Vagina (tissue), 2 donors: ENCODE results near the gene HJURP. TPM values are rescaled to one million over a fixed set of nuclear protein-coding genes. Genes with fewer than 3 reads are reported as not detected.
"Not testable (repeated sequence)": the region's sequence is repeated elsewhere in the genome, so short reads cannot be mapped to it uniquely, and the experiment has no call there.

Source experiments
- DNase-seq, 2 donors: peaks; one replicate each; pipeline ENCODE4 v3.0.0-alpha.2; 2017; ENCODE audit errors: extremely low spot score in 2 of 2
- H3K27ac ChIP-seq: fragments of 200-600 bp; sonication (generic); one replicate; pipeline ENCODE4 v1.5.1; 2019
- H3K27me3 ChIP-seq: fragments of 200-600 bp; sonication (generic); one replicate; pipeline ENCODE4 v1.5.1; 2019
- H3K36me3 ChIP-seq, 2 donors: fragments of 200-600 bp; sonication (generic); one replicate each; pipeline ENCODE4 v1.5.1; 2017 to 2019
- H3K4me1 ChIP-seq: fragments of 200-600 bp; sonication (generic); one replicate; pipeline ENCODE4 v1.5.1; 2019
- H3K4me3 ChIP-seq, 2 donors: fragments of 200-600 bp; sonication (generic); 1 replicate in 1 of 2; 2 replicates in 1 of 2; pipeline ENCODE4 v1.5.1; 2016 to 2019
- H3K9me3 ChIP-seq: fragments of 200-600 bp; sonication (generic); one replicate; pipeline ENCODE4 v1.5.1; 2019
- POLR2A ChIP-seq, 2 donors: fragments of 450-650 bp; IDR thresholded peaks; one replicate each; pipeline ENCODE4 v1.6.1; 2017; ENCODE audit warnings: antibody characterized with exemption in 2 of 2, mild to moderate bottlenecking in 2 of 2, moderate library complexity in 2 of 2
- POLR2AphosphoS5 ChIP-seq, 2 donors: sonication (generic); formaldehyde crosslinking; IDR thresholded peaks; one replicate each; pipeline ENCODE4 v1.9.0; 2017; ENCODE audit warnings: antibody characterized with exemption in 2 of 2, mild to moderate bottlenecking in 2 of 2, low read depth in 1 of 2; ENCODE audit not compliant: insufficient read depth in 1 of 2
- intact Hi-C: fragments of 100-400 bp; cut with DNase I; formaldehyde crosslinking; loops from one replicate; pipeline ENCODE4 v1.15.1; 2023
- total RNA-seq: library from RNA; depleted of rRNA; stranded (reverse); fragments of >200 nt; gene quantifications from one replicate; pipeline ENCODE4 v1.2.3, GENCODE V29; 2016
- TF ChIP-seq, protein P1 (sequence below), 3 experiments: fragments of 450-650 bp in 2 of 3; fragments of 200-600 bp in 1 of 3; sonication (generic) in 1 of 3; IDR thresholded peaks; one replicate each; pipeline ENCODE4 v1.5.1; 2017 to 2019; ENCODE audit warnings: antibody characterized with exemption in 3 of 3, mild to moderate bottlenecking in 2 of 3, moderate library complexity in 2 of 3

HJURP gene, protein sequence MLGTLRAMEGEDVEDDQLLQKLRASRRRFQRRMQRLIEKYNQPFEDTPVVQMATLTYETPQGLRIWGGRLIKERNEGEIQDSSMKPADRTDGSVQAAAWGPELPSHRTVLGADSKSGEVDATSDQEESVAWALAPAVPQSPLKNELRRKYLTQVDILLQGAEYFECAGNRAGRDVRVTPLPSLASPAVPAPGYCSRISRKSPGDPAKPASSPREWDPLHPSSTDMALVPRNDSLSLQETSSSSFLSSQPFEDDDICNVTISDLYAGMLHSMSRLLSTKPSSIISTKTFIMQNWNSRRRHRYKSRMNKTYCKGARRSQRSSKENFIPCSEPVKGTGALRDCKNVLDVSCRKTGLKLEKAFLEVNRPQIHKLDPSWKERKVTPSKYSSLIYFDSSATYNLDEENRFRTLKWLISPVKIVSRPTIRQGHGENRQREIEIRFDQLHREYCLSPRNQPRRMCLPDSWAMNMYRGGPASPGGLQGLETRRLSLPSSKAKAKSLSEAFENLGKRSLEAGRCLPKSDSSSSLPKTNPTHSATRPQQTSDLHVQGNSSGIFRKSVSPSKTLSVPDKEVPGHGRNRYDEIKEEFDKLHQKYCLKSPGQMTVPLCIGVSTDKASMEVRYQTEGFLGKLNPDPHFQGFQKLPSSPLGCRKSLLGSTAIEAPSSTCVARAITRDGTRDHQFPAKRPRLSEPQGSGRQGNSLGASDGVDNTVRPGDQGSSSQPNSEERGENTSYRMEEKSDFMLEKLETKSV
- total RNA-seq: 2.2 TPM

DNA sequence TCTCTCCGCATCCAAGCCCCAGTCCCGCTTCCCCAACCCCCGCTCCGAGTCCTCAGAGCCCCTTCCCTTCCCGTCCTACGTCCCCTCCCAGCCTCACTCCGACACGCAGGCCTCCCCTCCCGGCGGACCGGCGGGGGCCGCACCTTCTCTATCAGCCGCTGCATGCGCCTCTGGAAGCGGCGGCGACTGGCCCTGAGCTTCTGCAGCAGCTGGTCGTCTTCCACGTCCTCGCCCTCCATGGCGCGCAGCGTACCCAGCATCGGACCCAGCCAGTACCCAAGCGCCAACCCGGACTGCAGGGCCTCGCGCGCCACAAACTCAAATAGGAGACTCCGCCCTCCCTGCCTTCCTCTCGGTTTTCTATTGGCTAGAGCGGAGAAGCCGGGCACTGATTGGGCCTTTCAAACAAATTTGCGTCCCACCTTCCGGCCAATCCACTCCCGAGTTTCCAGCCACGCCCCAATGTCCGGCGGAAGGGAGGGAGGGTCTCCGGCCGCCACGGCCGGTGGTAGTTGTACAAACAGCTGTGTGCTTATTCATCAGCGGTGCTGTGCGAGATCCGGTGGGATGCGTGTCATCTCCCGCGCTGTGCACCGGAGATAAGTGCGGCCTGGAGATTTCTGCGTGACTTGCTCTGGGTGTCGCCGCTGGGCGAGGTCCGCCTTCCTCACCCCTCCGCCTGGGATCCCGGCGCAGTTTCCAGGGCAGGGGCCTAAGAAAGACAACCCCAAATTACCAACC is at the start of gene HJURP:
TSS of gene HJURP (minus strand) at position 295 of the 741 bp plus-strand sequence. CDS start at position 260, 35 bp downstream.
- TF ChIP-seq POLR2AphosphoS5 (IDR thresholded peaks at IDR 0.05; ENCODE audit: insufficient read depth in 1 of 2, low read depth in 1 of 2): peak; percentile 74 to 83
- TF ChIP-seq POLR2A (IDR thresholded peaks at IDR 0.05): no peak
- Histone ChIP-seq H3K4me1 (peaks cover 14% of the 10 kb centered on the region), H3K27me3 (no peaks in the 10 kb centered on the region), H3K9me3 (no peaks in the 10 kb centered on the region), H3K36me3 (no peaks in the 10 kb centered on the region), H3K4me3 (peak within 1 kb of the TSS; percentile 64 to 71), H3K27ac (no peak within 1 kb of the TSS)
- DNase-seq: peak in 1 of 2 donors; percentile 90
- intact Hi-C loops: no loop called here

DNA sequence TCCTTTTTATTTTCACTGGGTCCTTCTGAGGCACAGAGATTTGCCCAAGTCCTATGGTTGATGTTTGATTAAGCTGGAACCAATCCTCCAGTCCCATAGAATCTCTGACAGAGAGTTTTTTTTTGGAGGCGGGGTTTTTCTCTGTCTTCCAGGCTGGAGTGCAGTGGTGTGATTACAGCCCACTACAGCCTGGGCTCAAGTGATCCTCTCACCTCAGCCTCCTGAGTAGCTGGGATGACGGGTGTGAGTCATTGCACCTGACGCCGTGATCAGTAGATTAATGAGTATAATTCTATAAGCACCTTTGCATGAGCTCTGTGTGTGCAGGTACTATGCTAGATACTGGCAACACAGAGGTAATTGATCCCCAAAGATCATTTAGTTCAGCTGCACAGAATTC is 47.5 kb upstream of the HJURP start:
- no peak overlapping the region for H3K27ac ChIP-seq
- intact Hi-C loops: no loop called here

DNA sequence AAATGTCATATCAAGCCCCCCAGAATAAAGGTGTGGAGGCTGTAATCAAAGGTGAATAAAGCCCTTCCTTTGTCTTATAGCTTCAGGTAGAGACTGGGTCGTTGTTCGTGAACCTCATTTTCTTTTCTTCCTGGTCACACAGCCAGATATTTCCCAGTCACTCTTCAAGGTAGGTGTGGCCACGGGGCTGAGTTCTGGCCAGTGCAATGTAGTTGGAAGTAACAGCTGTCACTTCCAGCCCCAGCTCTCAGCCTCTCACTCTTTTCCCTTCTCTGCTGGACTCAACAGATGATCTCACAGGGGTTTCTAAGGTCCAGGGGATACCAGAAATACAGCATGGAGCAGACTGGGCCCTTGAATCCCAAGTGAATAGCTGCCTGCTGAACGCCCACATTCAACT is 47.0 kb upstream of the HJURP start:
- no peaks in the 10 kb centered on the region for H3K36me3 ChIP-seq
- no peak overlapping the region for H3K4me3 ChIP-seq
- no peaks in the 10 kb centered on the region for H3K27me3 ChIP-seq
- H3K4me1 ChIP-seq: no peaks in the 10 kb centered on the region
- TF ChIP-seq POLR2AphosphoS5 (IDR thresholded peaks at IDR 0.05; ENCODE audit: insufficient read depth in 1 of 2, low read depth in 1 of 2): no peak
- TF ChIP-seq POLR2A (IDR thresholded peaks at IDR 0.05): no peak
- TF ChIP-seq, protein P1, sequence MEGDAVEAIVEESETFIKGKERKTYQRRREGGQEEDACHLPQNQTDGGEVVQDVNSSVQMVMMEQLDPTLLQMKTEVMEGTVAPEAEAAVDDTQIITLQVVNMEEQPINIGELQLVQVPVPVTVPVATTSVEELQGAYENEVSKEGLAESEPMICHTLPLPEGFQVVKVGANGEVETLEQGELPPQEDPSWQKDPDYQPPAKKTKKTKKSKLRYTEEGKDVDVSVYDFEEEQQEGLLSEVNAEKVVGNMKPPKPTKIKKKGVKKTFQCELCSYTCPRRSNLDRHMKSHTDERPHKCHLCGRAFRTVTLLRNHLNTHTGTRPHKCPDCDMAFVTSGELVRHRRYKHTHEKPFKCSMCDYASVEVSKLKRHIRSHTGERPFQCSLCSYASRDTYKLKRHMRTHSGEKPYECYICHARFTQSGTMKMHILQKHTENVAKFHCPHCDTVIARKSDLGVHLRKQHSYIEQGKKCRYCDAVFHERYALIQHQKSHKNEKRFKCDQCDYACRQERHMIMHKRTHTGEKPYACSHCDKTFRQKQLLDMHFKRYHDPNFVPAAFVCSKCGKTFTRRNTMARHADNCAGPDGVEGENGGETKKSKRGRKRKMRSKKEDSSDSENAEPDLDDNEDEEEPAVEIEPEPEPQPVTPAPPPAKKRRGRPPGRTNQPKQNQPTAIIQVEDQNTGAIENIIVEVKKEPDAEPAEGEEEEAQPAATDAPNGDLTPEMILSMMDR (IDR thresholded peaks at IDR 0.05): no peak
- no peaks in the 10 kb centered on the region for H3K9me3 ChIP-seq
- no peak for DNase-seq
- intact Hi-C loops: no loop called here
- H3K27ac ChIP-seq: no peak overlapping the region

More for the DNA sequence above, 47.5 kb upstream of the HJURP start:
- Histone ChIP-seq H3K4me3 (no peak overlapping the region), H3K36me3 (no peaks in the 10 kb centered on the region), H3K4me1 (no peaks in the 10 kb centered on the region), H3K9me3 (no peaks in the 10 kb centered on the region), H3K27me3 (no peaks in the 10 kb centered on the region)
- TF ChIP-seq POLR2A (IDR thresholded peaks at IDR 0.05): no peak
- DNase-seq: no peak

DNA sequence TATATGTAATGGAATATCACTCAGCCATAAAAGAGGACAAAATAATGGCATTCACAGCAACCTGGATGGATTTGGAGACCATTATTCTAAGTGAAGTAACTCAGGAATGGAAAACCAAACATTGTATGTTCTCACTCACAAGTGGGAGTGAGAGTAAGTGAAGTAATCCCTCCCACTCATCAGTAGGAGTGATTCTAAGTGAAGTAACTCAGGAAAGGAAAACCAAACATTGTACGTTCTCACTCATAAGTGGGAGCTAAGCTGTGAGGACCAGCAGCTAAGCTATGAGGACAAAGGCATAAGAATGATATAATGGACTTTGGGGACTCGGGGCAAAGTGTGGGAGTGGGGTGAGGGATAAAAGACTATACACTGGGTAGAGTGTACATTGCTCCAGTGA is 41.9 kb upstream of the HJURP start:
- H3K27ac ChIP-seq, H3K36me3 ChIP-seq, H3K4me3 ChIP-seq, H3K4me1 ChIP-seq, H3K9me3 ChIP-seq, intact Hi-C loops, DNase-seq, H3K27me3 ChIP-seq: not testable (repeated sequence)

DNA sequence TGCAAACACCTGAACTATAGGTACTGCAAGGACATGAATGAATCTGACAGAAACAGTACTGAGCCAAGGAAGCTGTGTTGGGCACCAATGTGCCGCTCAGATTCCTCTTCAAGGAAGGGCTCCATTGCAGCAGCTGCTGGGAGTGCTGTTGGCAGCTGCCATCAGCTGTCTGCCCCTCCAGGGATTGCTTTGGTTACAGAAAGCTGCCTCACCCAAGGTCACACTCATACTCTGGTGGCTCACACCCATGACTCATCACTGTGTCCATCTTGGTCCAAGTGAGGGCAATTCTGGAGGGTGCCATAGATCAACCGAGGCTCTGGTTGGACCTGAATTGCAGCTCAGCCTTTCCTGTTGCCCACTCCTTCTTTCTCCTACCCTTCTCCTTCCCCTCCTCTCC is 38.5 kb upstream of the HJURP start:
- DNase-seq: no peak
- Histone ChIP-seq H3K4me3 (no peak overlapping the region), H3K9me3 (no peaks in the 10 kb centered on the region), H3K27me3 (no peaks in the 10 kb centered on the region), H3K4me1 (no peaks in the 10 kb centered on the region), H3K36me3 (no peaks in the 10 kb centered on the region), H3K27ac (no peak overlapping the region)
- TF ChIP-seq POLR2A (IDR thresholded peaks at IDR 0.05) (no peak), POLR2AphosphoS5 (IDR thresholded peaks at IDR 0.05; ENCODE audit: insufficient read depth in 1 of 2, low read depth in 1 of 2) (no peak)
- TF ChIP-seq, protein P1 (IDR thresholded peaks at IDR 0.05): no peak
- intact Hi-C loops: no loop called here

DNA sequence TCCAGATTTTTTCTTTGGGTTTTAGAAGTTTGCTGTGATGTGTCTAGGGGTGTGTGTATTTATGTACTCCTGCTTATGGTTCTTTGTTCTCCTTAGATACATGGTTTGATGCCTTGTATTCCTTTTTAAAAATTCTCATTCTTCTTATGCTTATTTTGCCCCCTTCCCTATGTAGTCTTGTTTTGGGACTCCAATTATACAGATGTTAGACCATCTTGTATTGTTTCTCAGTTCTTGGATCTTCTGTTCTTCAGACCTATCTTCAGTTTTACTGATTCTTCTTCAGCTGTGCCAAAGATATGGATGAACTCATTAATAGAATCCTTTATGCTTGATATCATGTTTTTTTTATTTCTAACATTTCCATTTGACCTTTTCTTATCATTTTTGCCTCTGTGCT is 28.0 kb upstream of the HJURP start:
- DNase-seq: no peak
- no peaks in the 10 kb centered on the region for H3K27me3 ChIP-seq
- TF ChIP-seq, protein P1 (IDR thresholded peaks at IDR 0.05): no peak
- TF ChIP-seq POLR2AphosphoS5 (IDR thresholded peaks at IDR 0.05; ENCODE audit: insufficient read depth in 1 of 2, low read depth in 1 of 2) (no peak), POLR2A (IDR thresholded peaks at IDR 0.05) (no peak)
- no peak overlapping the region for H3K4me3 ChIP-seq
- no peaks in the 10 kb centered on the region for H3K36me3 ChIP-seq
- intact Hi-C loops: no loop called here
- no peaks in the 10 kb centered on the region for H3K9me3 ChIP-seq
- H3K4me1 ChIP-seq: no peaks in the 10 kb centered on the region
- H3K27ac ChIP-seq: no peak overlapping the region

DNA sequence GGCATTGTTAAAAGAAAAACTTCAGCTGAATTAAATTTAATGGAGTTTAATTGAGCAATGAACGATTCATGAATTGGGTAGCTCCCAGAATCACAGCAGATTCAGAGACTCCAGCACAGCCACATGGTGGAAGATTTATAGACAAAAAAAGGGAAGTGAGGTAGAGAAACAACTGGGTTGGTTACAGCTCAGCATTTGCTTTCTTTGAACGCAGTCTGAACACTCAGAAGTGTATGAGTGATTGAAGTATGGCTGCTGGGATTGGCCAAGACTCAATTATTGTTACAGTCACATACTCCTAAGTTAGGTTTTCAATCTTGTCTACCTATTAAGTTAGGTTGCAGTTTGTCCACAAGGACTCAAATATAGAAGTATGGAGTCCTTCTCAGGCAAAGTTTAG is 17.8 kb upstream of the HJURP start:
- H3K4me3 ChIP-seq, DNase-seq, intact Hi-C loops, H3K27ac ChIP-seq, H3K36me3 ChIP-seq, H3K4me1 ChIP-seq, H3K27me3 ChIP-seq, H3K9me3 ChIP-seq: not testable (repeated sequence)
